Activated CD4-positive, alpha-beta memory T cell treated with anti-CD3 and anti-CD28 coated beads for 36 hours (primary cell): ENCODE measurements around the gene RAB36. TPM values are rescaled to one million over a fixed set of nuclear protein-coding genes. Genes with fewer than 3 reads are reported as not detected.

ENCODE experiments used
- CTCF ChIA-PET: fragments of 350-600 bp; sonication (Branson Sonifier 250); formaldehyde crosslinking; loops from one replicate; lab custom pipeline; 2021; ENCODE audit warnings: antibody characterized with exemption, inconsistent platforms; lab: Charles Lee
- POLR2A ChIA-PET: fragments of 350-600 bp; sonication (Branson Sonifier 250); formaldehyde crosslinking; loops from one replicate; lab custom pipeline; 2021; ENCODE audit warnings: antibody characterized with exemption; lab: Charles Lee
- DNase-seq: peaks from one replicate; pipeline ENCODE4 v3.0.0-alpha.2; 2020
- H3K27ac Mint-ChIP-seq: one replicate; pipeline ENCODE4 v1.8.0; 2021; ENCODE audit warnings: mixed read lengths
- H3K27me3 Mint-ChIP-seq: one replicate; pipeline ENCODE4 v1.8.0; 2021; ENCODE audit warnings: mixed read lengths
- H3K36me3 Mint-ChIP-seq: one replicate; pipeline ENCODE4 v1.8.0; 2021; ENCODE audit warnings: mixed read lengths
- H3K4me1 Mint-ChIP-seq: one replicate; pipeline ENCODE4 v1.8.0; 2021; ENCODE audit warnings: low read depth, mixed read lengths
- H3K4me3 Mint-ChIP-seq: one replicate; pipeline ENCODE4 v1.8.0; 2021; ENCODE audit warnings: mild to moderate bottlenecking, mixed read lengths
- H3K9me3 Mint-ChIP-seq: one replicate; pipeline ENCODE4 v1.8.0; 2021; ENCODE audit warnings: mixed read lengths
- intact Hi-C: fragments of 100-400 bp; cut with micrococcal nuclease; formaldehyde crosslinking; loops from one replicate; pipeline ENCODE4 v1.15.1; 2023
- total RNA-seq, 2 experiments: library from RNA; stranded (reverse); gene quantifications; one replicate each; pipeline ENCODE4 v1.2.3, GENCODE V29; 2021

RAB36 gene
- total RNA-seq, 2 experiments from 2014 or later: 0.31 to 0.46 TPM

- H3K27ac Mint-ChIP-seq: no peak overlapping the region
- H3K36me3 Mint-ChIP-seq: no peaks in the 10 kb centered on the region
- DNase-seq: no peak
- H3K27me3 Mint-ChIP-seq: no peaks in the 10 kb centered on the region
- H3K9me3 Mint-ChIP-seq: no peaks in the 10 kb centered on the region
- ChIA-PET POLR2A (no interaction called here), CTCF (interaction anchor here (1.2 kb wide), 1 partner anchor 18 kb away, joined by 3 read pairs; no protein-coding TSS in a partner anchor)
- no peak overlapping the region for H3K4me3 Mint-ChIP-seq
- H3K4me1 Mint-ChIP-seq: peaks cover 8% of the 10 kb centered on the region
- intact Hi-C loops: no loop called here
Observed at GRCh38 chr22:23156286-23156685, 11.0 kb downstream of the RAB36 start.

DNA sequence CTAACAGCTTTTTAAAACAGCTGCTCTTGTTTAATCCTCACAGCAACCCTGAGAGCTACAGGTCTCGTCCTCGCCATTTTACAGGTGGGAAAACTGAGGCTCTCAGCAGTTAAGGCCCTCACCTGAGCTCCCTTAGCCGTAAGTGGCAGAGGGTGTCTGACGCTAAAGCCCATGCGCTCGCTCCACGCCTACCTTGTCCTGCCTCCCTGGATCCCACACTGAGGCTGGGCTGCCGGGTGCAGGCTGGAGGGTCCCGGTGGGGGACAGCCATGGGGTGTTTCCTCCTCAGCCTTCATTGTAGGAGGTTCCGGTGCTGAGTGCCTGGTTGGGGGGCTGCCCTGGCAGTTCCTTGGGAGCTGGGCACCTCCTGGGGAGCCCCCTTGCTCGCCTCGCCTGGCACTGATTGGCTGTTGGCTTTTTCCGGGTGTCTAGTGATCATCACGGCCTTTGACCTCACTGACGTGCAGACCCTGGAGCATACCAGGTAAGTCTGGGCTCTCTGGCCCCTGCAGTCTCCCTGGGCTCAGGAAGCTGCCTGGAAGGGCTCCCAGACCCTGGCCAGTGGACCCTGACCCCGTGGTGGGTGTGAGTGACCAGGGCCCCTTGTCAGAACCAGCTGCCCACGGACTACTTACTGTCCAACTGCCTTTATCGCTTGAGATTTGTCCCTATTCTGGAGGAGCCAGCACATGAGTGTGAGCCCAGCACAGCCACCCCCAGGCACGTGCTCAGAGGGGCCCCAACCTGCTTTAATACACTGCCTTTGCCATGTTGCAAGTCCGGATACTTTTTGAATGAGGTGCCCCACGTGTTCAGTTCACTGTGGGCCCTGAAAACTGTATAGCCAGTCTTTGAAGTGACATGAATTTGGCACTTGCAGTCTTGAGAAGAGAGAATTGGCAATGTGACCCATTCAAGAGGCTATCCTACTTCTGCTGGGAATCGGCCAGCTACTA lies 12.6 kb downstream of the RAB36 start:
- Mint-ChIP-seq H3K4me1 (peaks cover 5% of the 10 kb centered on the region), H3K27ac (no peak overlapping the region), H3K27me3 (no peaks in the 10 kb centered on the region), H3K9me3 (no peaks in the 10 kb centered on the region), H3K36me3 (no peaks in the 10 kb centered on the region), H3K4me3 (no peak overlapping the region)
- intact Hi-C loops: no loop called here
- no peak for DNase-seq
- CTCF ChIA-PET: interaction anchor here (0.5 to 1.4 kb wide), 4 partner anchors 15 to 184 kb away, joined by 3 to 6 read pairs (median 4); partner anchors contain the start of gene BCR
- POLR2A ChIA-PET: no interaction called here

DNA sequence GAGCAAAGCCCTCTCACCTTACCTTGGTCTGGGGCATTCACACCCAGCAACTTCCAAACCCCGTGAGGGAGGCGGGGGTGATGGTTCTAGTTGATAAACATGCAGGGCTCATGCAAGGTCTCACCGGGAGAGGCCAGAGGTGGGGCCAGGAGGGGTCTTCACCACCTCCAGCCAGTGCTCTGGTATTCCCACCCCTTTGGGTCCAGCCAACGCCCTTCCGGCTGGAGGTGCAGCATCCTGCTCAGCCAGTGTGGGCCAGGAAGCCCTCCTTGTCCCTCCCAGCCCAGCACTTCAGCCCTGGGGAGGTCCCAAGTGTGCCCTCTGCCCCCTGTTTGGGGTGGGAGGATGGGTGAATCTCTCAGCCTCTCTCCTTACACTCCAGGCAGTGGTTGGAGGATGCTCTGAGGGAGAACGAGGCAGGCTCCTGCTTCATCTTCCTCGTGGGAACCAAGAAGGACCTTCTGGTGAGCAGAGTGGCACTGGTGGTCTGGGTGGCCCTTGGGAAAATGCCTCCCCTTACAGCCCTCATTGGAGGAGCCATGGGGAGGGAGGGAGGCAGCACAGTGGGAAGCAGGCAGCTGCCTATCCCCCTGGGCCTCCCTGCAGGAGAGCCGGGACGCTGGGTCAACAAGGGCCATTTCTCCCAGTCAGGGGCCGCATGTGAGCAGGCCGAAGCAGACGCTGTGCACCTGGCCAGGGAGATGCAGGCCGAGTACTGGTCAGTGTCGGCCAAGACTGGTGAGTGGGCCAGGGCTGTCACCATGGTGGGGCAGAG lies 13.4 kb downstream of the RAB36 start:
- ChIA-PET POLR2A (no interaction called here), CTCF (interaction anchor here (1.4 kb wide), 1 partner anchor 14 kb away, joined by 3 read pairs; no protein-coding TSS in a partner anchor)
- Mint-ChIP-seq H3K4me3 (no peak overlapping the region), H3K4me1 (no peaks in the 10 kb centered on the region), H3K27me3 (no peaks in the 10 kb centered on the region), H3K9me3 (no peaks in the 10 kb centered on the region), H3K27ac (no peak overlapping the region), H3K36me3 (no peaks in the 10 kb centered on the region)
- intact Hi-C loops: no loop called here
- DNase-seq: no peak

GRCh38 chr22:23159291-23159630 lies 14.0 kb downstream of the RAB36 start:
- H3K4me1 Mint-ChIP-seq: no peaks in the 10 kb centered on the region
- ChIA-PET CTCF (no interaction called here), POLR2A (no interaction called here)
- H3K36me3 Mint-ChIP-seq: no peaks in the 10 kb centered on the region
- no peak overlapping the region for H3K4me3 Mint-ChIP-seq
- H3K27me3 Mint-ChIP-seq: no peaks in the 10 kb centered on the region
- no peak overlapping the region for H3K27ac Mint-ChIP-seq
- no peaks in the 10 kb centered on the region for H3K9me3 Mint-ChIP-seq
- intact Hi-C loops: no loop called here
- no peak for DNase-seq

GRCh38 chr22:23161029-23161428 lies 15.8 kb downstream of the RAB36 start:
- intact Hi-C loops: no loop called here
- ChIA-PET POLR2A (no interaction called here), CTCF (no interaction called here)
- Mint-ChIP-seq H3K27ac (no peak overlapping the region), H3K4me3 (no peak overlapping the region), H3K4me1 (no peaks in the 10 kb centered on the region), H3K36me3 (no peaks in the 10 kb centered on the region), H3K9me3 (no peaks in the 10 kb centered on the region), H3K27me3 (no peaks in the 10 kb centered on the region)
- DNase-seq: no peak

DNA sequence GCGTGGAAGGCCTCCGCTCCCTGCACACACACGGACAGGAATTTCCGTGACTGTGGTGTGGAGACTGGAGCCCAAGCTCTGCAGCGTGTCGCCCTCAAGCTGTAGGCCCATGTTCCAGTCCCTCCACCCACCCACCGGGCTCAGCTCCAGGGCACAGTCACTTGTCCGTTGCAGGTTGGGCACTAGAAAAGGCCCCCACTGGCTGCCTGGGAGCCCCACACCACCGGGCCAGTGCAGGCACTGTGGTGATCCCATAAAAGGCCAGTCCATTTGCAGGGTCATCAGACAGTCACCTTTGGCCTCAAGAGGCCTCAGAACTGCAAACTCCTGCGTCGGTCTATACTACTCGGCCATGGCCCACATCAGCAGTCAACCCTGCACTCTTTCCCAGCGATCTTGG lies 16.3 kb downstream of the RAB36 start:
- no peaks in the 10 kb centered on the region for H3K9me3 Mint-ChIP-seq
- no peak overlapping the region for H3K4me3 Mint-ChIP-seq
- ChIA-PET POLR2A (no interaction called here), CTCF (no interaction called here)
- H3K36me3 Mint-ChIP-seq: no peaks in the 10 kb centered on the region
- no peaks in the 10 kb centered on the region for H3K27me3 Mint-ChIP-seq
- H3K4me1 Mint-ChIP-seq: no peaks in the 10 kb centered on the region
- no peak for DNase-seq
- no peak overlapping the region for H3K27ac Mint-ChIP-seq
- intact Hi-C loops: no loop called here

- intact Hi-C loops: no loop called here
- Mint-ChIP-seq H3K36me3 (no peaks in the 10 kb centered on the region), H3K27me3 (no peaks in the 10 kb centered on the region), H3K27ac (no peak overlapping the region), H3K9me3 (no peaks in the 10 kb centered on the region), H3K4me3 (no peak overlapping the region), H3K4me1 (no peaks in the 10 kb centered on the region)
- ChIA-PET POLR2A (no interaction called here), CTCF (interaction anchor here (0.8 to 1.1 kb wide), 3 partner anchors 15 to 127 kb away, joined by 4 to 5 read pairs (median 4); no protein-coding TSS in a partner anchor)
- DNase-seq: no peak
Observed at GRCh38 chr22:23163665-23164064, 18.4 kb downstream of the RAB36 start.

DNA sequence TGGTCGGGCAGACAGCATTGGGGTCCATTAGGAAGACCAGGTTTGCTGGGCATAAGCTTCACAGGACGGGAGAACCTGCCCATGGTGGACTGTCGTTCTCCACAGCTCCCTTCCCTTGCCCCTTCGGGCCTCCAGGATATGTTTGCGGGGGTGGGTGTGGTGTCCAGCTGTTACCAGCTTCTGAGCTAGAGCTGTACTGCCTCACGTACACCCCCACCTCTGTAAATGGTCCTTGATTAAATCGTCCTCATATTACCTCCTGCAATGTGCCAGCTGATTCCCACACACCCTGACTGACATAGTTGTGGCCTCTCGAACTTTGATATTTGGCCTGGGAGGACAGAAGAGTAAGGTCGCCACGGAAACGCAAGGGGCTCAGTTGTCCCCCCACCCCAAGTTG lies 18.8 kb downstream of the RAB36 start:
- Mint-ChIP-seq H3K9me3 (no peaks in the 10 kb centered on the region), H3K36me3 (no peaks in the 10 kb centered on the region), H3K4me1 (no peaks in the 10 kb centered on the region), H3K27me3 (no peaks in the 10 kb centered on the region), H3K4me3 (no peak overlapping the region), H3K27ac (no peak overlapping the region)
- ChIA-PET CTCF (interaction anchor here (0.8 to 1.1 kb wide), 3 partner anchors 15 to 126 kb away, joined by 4 to 5 read pairs (median 4); no protein-coding TSS in a partner anchor), POLR2A (no interaction called here)
- intact Hi-C loops: no loop called here
- DNase-seq: no peak

DNA sequence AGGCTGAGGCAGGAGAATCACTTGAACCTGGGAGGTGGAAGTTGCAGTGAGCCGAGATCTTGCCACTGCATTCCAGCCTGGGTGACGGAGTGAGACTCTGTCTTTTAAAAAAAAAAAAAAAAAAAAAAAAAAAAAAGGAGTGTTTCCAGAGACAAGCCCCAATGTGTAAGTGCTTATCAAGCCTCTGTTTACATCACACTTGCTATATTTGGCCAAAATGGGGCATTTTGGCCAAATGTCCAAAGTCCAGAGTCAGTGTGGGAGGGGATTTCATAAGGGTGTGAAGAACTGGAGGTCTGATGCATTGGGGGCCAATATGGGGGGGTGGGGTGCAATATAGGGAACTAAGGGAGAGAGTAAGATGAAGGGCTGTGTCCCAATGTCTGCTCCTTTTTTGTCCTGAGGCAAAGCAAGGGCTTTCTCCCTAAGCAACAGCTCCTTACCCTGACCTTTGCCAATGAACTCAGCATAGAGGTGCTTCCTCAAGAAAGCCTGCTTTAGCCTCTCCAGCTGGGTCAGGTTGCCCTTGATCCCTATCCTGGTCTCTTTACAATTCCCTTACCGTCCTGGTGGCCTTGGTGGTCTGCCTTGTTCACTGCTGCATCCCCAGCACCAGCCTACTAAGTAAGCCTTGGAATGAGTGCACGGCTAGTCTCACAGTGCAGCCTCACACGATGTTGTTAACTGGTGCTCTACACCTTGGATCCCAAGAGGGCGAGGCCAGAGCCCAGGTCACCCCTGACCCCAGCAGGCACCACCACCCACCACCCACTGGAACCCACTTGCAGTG lies 21.0 kb downstream of the RAB36 start:
- ChIA-PET POLR2A (no interaction called here), CTCF (no interaction called here)
- intact Hi-C loops: no loop called here
- Mint-ChIP-seq H3K27me3 (no peaks in the 10 kb centered on the region), H3K4me3 (no peak overlapping the region), H3K9me3 (no peaks in the 10 kb centered on the region), H3K4me1 (no peaks in the 10 kb centered on the region), H3K27ac (no peak overlapping the region), H3K36me3 (no peaks in the 10 kb centered on the region)
- no peak for DNase-seq

- no peak for DNase-seq
- no peak overlapping the region for H3K4me3 Mint-ChIP-seq
- ChIA-PET POLR2A (no interaction called here), CTCF (interaction anchor here (0.6 to 0.7 kb wide), 2 partner anchors 658 to 749 kb away, joined by 4 read pairs; no protein-coding TSS in a partner anchor)
- H3K36me3 Mint-ChIP-seq: no peaks in the 10 kb centered on the region
- H3K27me3 Mint-ChIP-seq: no peaks in the 10 kb centered on the region
- H3K27ac Mint-ChIP-seq: no peak overlapping the region
- intact Hi-C loops: no loop called here
- no peaks in the 10 kb centered on the region for H3K9me3 Mint-ChIP-seq
- H3K4me1 Mint-ChIP-seq: no peaks in the 10 kb centered on the region
Observed at GRCh38 chr22:23166841-23167616, 21.8 kb downstream of the RAB36 start.

DNA sequence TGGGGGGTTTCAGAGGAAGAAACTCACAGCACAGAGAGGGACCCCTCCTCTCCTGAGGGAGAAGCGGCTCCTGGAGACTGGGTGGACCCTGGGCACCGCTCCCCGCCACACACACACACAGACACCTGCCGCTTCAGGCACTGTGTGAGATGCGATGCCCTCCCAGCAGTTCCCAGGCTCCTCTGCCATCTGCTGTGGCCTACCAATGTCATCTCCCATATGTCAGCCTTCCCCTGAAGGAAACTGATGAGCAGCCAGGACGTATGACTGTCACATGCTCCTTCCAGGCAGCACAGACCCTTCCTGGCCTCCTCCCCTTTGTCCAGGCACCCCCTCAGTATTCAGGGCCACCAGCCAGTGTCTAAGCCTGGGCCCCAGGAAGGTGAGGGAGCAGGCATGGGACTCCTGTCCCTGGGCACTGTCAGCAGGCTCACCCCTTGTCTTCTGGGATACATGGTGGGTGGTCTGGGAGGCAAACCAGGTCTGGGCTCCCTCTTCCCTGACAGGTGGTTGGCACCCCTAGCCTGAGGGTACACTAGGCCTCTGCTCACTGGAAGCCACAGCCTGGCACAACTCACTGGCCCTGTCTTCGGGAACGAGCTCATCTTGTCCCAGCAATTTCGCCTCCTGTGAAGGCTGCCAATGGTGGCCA lies 23.2 kb downstream of the RAB36 start:
- H3K27me3 Mint-ChIP-seq: no peaks in the 10 kb centered on the region
- no peak for DNase-seq
- no peak overlapping the region for H3K27ac Mint-ChIP-seq
- no peaks in the 10 kb centered on the region for H3K36me3 Mint-ChIP-seq
- no peaks in the 10 kb centered on the region for H3K4me1 Mint-ChIP-seq
- CTCF ChIA-PET: interaction anchor here (1.3 kb wide), 1 partner anchor 114 kb away, joined by 3 read pairs; no protein-coding TSS in a partner anchor
- H3K4me3 Mint-ChIP-seq: no peak overlapping the region
- intact Hi-C loops: no loop called here
- no peaks in the 10 kb centered on the region for H3K9me3 Mint-ChIP-seq
- POLR2A ChIA-PET: no interaction called here
